Ramos (cell line): ENCODE measurements around the gene ZNF865.
"Not testable (repeated sequence)": the region's sequence is repeated elsewhere in the genome, so short reads cannot be mapped to it uniquely, and the experiment has no call there.

Experiments
- in situ Hi-C: fragments of 300-500 bp; cut with MboI; formaldehyde crosslinking; loops from one replicate; pipeline ENCODE4 v1.14.3; 2022; ENCODE audit warnings: low sequenced_read_pairs; ENCODE audit not compliant: unreplicated experiment

The ZNF865 gene

GRCh38 chr19:55605637-55606470 is at the start of gene ZNF865:
Gene ZNF865 (plus strand): TSS chr19:55605647. CDS start chr19:55613619, 7,972 bp downstream.
- in situ Hi-C loops: no loop called here

DNA sequence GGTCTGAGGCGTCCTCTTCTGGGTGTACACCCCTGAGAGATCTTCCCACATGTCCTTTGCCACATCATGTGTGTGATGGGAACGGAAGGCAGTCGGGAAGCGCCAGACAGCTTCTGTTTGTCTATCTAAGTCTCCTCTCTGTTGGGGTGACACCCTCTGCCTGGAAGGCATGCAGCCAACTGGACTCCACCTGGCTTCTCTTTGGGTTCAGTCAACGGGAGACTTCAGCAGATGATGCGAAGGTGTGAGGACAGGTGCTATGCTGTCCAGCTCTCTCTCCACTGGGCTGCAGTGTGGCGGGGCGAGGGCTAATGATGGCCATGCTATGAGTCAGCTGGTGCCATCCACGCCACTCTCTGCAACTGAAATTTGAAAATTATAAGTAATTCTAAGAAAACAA is 45.8 kb upstream of the ZNF865 start:
- in situ Hi-C loops: no loop called here

- in situ Hi-C loops: no loop called here
Observed at GRCh38 chr19:55563261-55563690, 42.2 kb upstream of the ZNF865 start.

DNA sequence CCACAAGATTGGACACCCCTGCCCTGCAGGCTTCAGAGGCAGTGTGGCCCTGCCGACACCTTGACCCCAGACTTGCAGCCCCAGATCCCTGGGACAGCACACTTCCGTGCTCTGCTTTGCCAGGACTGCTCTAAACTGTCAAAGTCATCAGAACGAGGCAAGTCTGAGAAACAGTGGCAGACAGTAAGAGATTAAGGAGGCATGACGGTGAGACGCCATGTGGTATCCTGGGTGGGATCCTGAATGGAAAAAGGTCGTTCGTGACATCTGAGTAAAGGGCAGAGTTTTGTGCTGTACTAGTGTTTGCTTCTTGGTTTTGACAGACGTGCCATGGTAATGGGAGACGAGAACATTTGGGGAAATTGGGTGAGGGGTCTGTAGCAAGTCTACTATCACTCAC is 38.6 kb upstream of the ZNF865 start:
- in situ Hi-C loops: no loop called here

DNA sequence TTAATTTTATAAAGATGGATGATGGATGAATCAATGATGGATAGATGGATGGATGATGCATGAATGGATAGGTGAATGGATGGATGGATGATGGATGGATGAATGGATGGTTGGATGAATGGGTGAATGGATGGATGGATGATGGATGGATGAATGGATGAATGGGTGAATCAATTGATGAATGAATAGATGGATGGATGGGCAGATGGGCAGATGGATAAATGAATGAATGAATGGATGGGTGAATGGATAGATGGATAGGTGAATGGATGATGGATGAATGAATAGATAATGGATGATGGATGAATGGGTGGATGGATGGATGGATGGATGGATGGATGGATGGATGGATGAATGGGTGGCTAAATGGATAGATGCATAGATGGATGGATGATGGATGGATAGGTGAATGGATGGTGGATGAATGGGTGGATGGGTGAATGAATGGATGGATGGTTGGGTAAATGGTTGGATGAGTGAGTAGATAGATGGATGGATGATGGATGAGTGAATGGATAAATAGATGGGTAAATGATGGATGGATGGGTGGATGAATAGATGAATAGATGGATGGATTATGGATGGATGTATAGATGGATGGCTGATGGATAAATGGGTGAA is 37.6 kb upstream of the ZNF865 start:
- in situ Hi-C loops: no loop called here

DNA sequence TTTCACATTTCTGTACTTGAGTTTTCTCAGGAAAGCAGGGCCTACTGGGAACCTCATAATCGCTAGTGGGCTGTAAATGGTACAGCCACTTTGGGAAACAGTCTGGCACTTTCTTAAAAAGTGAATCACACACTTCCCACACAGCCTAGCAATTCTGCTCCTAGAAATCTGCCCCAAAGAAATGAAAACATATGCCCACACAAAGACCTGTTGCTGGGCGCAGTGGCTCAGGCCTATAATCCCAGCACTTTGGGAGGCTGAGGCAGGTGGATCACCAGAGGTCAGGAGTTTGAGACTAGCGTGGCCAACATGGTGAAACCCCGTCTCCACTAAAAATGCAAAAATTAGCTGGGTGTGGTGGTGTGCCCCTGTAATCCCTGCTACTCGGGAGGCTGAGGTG is 36.0 kb upstream of the ZNF865 start:
- in situ Hi-C loops: not testable (repeated sequence)

DNA sequence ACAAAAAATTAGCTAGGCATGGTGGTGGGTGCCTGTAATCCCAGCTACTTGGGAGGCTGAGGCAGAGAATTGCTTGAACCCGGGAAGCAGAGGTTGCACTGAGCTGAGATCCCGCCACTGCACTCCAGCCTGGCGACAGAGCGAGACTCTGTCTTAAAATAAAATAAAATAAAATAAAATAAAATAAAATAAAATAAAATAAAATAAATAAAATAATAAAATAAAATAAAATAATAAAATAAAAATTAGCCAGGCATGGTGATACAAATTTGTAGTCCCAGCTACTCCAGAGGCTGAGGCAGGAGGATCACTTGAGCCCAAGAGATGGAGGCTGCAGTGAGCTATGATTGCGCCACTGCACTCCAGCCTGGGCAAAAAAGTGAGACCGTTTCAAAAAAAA is 31.5 kb upstream of the ZNF865 start:
- in situ Hi-C loops: not testable (repeated sequence)

DNA sequence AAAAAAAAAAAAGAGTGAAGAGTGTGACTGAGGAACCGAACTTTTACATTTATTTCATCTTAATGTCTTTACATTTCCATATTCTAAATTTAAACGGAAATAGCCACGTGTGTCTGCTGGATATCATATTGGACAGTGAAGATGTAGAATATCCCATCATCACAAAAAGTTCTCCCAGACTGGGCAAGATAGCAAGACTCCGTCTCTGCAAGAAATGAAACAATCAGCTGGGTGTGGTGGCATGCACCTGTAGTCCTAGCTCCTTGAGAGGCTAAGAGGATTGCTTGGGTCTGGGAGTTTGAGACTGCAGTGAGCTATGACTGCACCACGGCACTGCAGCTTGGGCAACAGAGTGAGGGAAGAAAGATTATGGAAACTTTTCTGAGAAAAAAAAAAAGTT is 28.7 kb upstream of the ZNF865 start:
- in situ Hi-C loops: no loop called here

DNA sequence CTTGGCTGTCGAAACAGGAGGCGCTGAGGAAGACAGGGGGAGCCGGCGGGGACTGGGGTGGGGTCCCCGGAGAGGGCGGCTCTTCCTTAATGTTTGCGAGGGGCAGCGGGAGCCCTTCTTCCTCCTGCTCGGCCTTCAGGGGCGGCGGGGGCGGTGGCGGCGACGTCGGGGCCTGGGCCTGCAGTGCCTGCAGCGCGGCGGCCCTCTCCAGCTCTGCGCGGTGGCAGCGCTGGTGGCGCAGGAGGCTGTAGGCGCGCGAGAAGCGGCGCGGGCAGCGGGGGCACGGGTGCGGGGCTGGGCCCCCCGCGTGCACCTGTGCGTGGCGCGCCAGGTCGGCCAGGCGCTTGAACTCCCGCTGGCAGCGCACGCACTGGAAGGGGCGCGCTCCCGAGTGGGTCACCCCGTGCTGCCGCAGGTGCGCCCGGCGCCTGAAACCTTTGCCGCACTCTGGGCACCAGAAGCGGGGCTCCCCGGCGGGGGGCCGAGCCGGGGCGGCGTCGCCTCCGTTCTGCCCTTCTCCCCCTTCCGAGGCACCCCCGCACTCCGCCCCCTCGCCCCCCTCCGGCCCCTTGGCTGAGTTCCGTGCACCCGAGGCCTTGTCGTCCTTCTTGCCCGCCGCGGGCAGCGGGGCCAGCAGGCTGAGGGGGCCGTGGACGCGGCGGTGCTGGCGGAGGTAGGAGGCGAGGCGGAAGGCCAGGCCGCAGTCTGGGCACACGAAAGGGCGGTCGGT is 27.3 kb upstream of the ZNF865 start:
- in situ Hi-C loops: no loop called here

DNA sequence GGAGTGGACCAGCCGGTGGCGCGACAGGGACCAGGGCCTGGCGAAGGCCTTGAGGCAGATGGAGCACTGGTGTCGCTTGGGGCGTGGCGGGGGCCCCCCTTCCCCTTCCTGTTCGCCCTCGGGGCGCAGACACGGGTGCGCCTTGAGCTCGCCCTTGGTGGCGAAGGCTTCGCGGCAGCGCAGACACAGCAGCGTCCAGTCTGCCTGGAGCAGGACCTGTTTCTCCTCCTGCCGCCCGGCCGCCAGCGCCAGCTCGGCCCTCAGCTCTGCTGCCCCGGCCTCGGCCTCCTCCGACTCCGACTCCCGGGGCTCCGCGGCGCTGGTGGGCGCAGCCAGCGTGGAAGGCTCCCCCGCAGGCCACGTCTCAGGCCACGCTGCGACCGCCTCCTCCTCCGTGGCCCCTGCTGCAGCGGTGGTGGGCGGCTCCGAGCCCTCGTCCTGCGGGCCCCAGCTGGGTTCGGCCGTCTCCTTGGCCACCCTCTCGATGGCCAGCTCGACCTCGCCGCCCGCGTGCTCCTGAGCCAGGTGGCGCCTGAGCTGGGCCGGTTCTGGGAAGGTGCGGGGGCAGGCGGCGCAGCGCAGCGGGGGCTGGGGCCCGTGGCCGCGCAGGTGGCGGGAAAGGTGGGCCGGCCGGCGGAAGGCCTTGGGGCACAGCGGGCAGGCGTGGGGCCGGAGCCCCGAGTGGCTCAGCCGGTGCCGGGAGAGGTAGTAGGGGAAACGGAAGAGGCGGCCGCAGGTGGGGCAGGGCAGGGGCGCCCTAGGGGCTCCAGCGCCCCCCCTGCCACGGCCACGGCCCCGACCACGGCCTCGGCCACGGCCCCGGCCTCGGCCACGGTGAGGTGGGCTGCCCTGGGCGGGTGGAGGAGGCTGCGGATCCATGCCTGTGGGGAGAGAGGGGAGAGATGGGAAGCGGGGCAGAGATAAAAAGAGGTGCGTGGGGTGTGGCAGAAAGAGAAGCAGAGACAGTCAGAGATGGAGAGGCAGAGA is 26.4 kb upstream of the ZNF865 start:
- in situ Hi-C loops: no loop called here

GRCh38 chr19:55579766-55580621 is 25.5 kb upstream of the ZNF865 start:
- in situ Hi-C loops: no loop called here

- in situ Hi-C loops: no loop called here
Observed at GRCh38 chr19:55580628-55581144, 24.8 kb upstream of the ZNF865 start, which contains the start of gene ZNF579. Gene ZNF579 (minus strand): TSS chr19:55580848. CDS start chr19:55579639, 1,209 bp downstream.

DNA sequence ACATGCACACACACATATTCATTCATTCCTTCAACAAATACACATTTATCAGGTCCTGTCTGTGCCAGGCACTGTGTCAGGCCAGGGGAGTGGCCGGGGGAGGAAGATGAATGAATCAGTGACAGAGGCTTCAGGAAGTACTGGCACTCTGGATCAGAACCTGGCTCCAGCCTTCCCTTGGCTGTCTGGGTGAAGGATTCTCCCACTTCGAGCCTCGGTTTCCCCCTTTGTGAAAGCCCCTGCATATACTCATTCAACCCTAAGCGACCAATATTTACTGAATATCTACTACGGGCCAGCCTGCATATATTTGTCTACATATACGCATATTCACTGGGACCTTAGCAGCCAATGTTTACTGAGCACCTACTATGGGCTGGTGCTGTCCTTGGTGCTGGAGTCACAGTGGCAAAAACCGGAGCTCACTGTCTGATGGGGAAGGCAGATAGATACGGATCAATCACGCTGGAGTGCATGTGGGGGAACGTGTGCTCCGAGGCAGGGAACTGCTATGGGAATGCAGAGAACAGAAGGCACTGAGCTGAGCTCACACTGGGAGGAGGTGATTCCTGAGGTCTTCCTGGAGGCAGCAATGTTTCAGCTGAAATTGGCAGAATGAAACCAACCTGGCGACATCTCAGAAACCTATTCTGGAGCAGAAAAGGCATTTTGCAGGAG is 24.2 kb upstream of the ZNF865 start:
- in situ Hi-C loops: no loop called here

GRCh38 chr19:55581823-55582223 is 23.6 kb upstream of the ZNF865 start:
- in situ Hi-C loops: no loop called here

- in situ Hi-C loops: not testable (repeated sequence)
Observed at GRCh38 chr19:55582284-55582683, 23.2 kb upstream of the ZNF865 start.

- in situ Hi-C loops: not testable (repeated sequence)
Observed at GRCh38 chr19:55583897-55584296, 21.6 kb upstream of the ZNF865 start.

DNA sequence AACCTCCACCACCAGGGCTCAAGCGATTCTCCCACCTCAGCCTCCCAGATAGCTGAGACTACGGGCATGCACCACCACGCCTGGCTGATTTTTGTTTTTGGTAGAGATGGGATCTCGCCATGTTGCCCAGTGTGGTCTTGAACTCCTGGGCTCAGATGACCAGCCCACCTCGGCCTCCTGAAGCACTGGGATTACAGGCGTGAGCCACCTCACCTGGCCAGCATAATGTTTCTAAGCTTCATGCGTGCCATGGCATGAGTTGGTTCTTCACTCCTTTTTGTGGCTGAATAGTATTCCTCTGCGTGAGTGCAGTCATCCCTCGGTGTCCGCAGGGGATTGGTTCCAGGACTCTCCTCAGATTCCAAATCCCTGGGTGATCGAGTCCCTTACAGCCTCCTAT is 20.6 kb upstream of the ZNF865 start:
- in situ Hi-C loops: no loop called here

DNA sequence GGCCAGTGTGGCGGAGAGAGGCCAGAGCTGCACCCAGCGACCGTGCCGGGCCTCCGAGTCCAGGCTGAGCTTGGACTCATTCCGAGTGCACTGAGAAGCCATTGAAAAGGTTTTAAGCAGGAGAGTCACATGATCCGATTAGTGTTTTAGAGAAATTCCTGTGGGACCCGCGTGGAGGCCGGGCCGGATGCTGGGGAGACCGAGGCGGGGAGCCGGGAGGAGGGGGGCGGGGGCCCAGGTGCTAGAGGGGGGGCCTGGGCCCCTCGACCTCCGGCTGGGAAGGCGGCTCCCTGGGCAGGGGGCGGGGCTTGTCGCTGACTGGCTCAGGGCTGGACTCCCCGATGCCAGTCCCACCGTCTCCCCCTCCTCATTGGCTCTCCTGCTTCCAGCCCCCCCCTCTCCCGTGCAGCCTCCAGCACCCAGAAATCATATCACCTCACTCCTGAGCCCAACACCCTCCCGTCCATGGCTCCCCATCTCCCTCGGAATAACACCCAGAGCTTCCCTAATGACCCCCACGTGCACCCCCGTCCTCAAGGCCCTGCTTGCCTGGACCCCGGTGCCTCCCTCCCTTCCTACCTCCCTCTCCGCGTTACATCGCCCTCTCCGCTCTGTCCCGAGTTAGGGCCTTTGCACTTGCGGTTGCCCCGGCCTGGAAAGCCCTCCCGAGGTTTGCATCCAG is 19.6 kb upstream of the ZNF865 start:
- in situ Hi-C loops: no loop called here
